H1 (cell line): ENCODE results near the gene CFB. TPM values are rescaled to one million over a fixed set of nuclear protein-coding genes. Genes with fewer than 3 reads are reported as not detected.

Experiments used
- BACH1 ChIP-seq: IDR thresholded peaks from 2 replicates; pipeline ENCODE4 v1.6.1; 2012; ENCODE audit warnings: low read length, improper control_type of control experiment
- CHD7 ChIP-seq: fragments of 300-600 bp; sonication (generic); IDR thresholded peaks from 2 replicates; pipeline ENCODE4 v1.7.1; 2012; ENCODE audit warnings: low read length, moderate library complexity, mild to moderate bottlenecking, inconsistent platforms; ENCODE audit not compliant: insufficient replicate concordance
- JUND ChIP-seq: IDR thresholded peaks from 2 replicates; pipeline ENCODE4 v1.6.1; 2011; ENCODE audit warnings: mild to moderate bottlenecking, improper control_type of control experiment, low read length
- MAX ChIP-seq: IDR thresholded peaks from 2 replicates; pipeline ENCODE4 v1.6.1; 2012; ENCODE audit warnings: inconsistent platforms
- polyA plus RNA-seq, 7 experiments: library from polyadenylated mRNA; depleted of rRNA in 3 of 7; stranded (reverse) in 5 of 7; unstranded in 2 of 7; fragments of >200 nt in 5 of 7; fragments of 200-250 nt in 2 of 7; gene quantifications; 1 replicate in 5 of 7; 2 replicates in 1 of 7; 4 replicates in 1 of 7; pipeline versions ENCODE4 v1.2.1 to v1.2.3, GENCODE V29; 2011 to 2013; ENCODE audit warnings: missing spikeins in 2 of 7, mixed read lengths in 2 of 7
- total RNA-seq: library from RNA; stranded (reverse); fragmentation: NEBNext Ultra II Directional; extraction: Animal tissue kit (Norgen Biotek cat#: 25700); gene quantifications from 2 replicates; pipeline ENCODE4 v1.2.1, GENCODE V29; 2021

The CFB gene
- total and polyA plus RNA-seq, 2 of the 8 experiments (the other 6 are each of a cell fraction or from before 2014, with no cell fraction given): 0.09 TPM; not detected in 1

- no peak for TF ChIP-seq CHD7
- no peak for TF ChIP-seq BACH1
- TF ChIP-seq MAX: no peak
- TF ChIP-seq JUND: no peak
These were observed 10.1 kb upstream of the CFB start (continued) for GRCh38 chr6:31935823-31936222.
